ENCODE results near the gene LRRTM2.

Gene LRRTM2

DNA sequence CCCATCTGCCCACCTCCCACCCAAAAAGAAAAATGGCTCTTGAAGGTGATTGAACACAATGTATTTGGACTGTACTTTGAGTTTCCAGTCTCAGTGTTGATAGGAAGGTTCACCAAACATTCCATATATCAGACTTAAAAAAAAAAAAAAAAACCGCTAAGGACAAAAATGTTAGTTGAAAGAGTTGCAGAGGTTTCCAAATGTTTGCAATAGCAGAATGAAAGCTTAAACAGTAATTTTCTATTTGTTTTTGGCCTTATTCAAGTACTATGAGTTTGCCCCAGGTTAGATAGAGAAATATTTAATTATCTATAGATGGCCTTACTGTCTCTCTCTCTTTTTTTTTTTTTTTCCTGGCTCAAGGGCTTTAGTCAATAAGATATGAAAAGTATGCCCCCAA is 6.1 kb downstream of the LRRTM2 start:
- no peak overlapping the region for H3K4me2 ChIP-seq (ENCODE audit: insufficient read depth, low read length, poor library complexity, severe bottlenecking)
- no peak for DNase-seq (ENCODE audit: low spot score)
- peaks cover 0 to 6% of the 10 kb centered on the region in 2 donors for H3K9me3 ChIP-seq (replicated peaks in 1 of 2; ENCODE audit: control insufficient read depth in 2 of 2, insufficient read depth in 1 of 2, low read depth in 1 of 2, low read length in 2 of 2)
- H3K79me1 ChIP-seq (ENCODE audit: low read depth, low read length), result no peaks in the 10 kb centered on the region
- H3K14ac ChIP-seq (ENCODE audit: low read length), result no peak overlapping the region
- H2BK5ac ChIP-seq (ENCODE audit: low read length), result no peak overlapping the region
- no peak overlapping the region for H2BK12ac ChIP-seq (ENCODE audit: low read length)
- H3K9ac ChIP-seq (ENCODE audit: low read depth, low read length, poor library complexity), result no peak overlapping the region
- no peak overlapping the region for H3K27ac ChIP-seq (replicated peaks; ENCODE audit: low read length)
- H2AK5ac ChIP-seq (ENCODE audit: low read depth, low read length), result no peak overlapping the region
- H4K91ac ChIP-seq (ENCODE audit: low read depth, low read length, poor library complexity), result no peak overlapping the region
- peaks cover 0 to 19% of the 10 kb centered on the region in 2 donors for H3K36me3 ChIP-seq (replicated peaks in 1 of 2; ENCODE audit: control insufficient read depth in 2 of 2, insufficient read depth in 2 of 2, low read length in 2 of 2)
- no peak overlapping the region for H3K4me3 ChIP-seq (ENCODE audit: low read length in 2 of 2)
- no peak overlapping the region for H2AFZ ChIP-seq (ENCODE audit: low read length)
- no peak overlapping the region for H2BK120ac ChIP-seq (ENCODE audit: low read depth, low read length)
- H3K4me1 ChIP-seq (ENCODE audit: control insufficient read depth in 2 of 2, insufficient read depth in 1 of 2, low read depth in 1 of 2, low read length in 2 of 2), result peaks cover 4 to 38% of the 10 kb centered on the region in 2 donors
- H4K8ac ChIP-seq (ENCODE audit: low read depth, low read length), result no peak overlapping the region
- no peak overlapping the region for H2BK15ac ChIP-seq (ENCODE audit: low read length)
- H3K4ac ChIP-seq (ENCODE audit: low read length), result no peak overlapping the region
- H3K18ac ChIP-seq (ENCODE audit: low read length), result no peak overlapping the region
- H3K27me3 ChIP-seq (ENCODE audit: control insufficient read depth in 3 of 3, insufficient read depth in 3 of 3, low read depth in 1 of 3, low read length in 3 of 3), result no peaks in the 10 kb centered on the region
- H3K23ac ChIP-seq (ENCODE audit: low read depth, low read length, poor library complexity), result no peak overlapping the region
- no CpG with 5 or more reads among the region's 1 CpG for WGBS, 2 donors (ENCODE audit: extremely low coverage in 2 of 2, insufficient read length in 2 of 2, insufficient replicate concordance in 1 of 2)

DNA sequence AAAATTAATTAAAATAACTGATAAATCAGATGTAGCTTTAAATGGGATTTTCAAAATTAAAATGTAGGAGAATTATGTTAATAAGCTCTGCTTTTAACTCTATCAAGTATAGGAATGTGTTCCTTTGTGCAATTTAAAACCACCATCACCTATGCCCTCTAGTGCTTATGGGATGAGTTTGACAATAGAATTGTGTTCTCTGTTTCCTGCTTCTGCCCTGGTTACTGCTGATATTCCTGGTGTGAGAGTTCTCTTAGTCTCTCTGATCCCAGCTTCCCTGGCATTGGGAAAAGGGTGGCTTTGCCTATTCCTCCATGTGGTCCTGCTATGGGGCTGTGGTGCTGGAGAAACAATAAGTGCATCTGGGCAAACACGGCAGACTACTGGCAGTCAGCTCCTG is 8.1 kb downstream of the LRRTM2 start:
- no peak overlapping the region for H3K18ac ChIP-seq (ENCODE audit: low read length)

DNA sequence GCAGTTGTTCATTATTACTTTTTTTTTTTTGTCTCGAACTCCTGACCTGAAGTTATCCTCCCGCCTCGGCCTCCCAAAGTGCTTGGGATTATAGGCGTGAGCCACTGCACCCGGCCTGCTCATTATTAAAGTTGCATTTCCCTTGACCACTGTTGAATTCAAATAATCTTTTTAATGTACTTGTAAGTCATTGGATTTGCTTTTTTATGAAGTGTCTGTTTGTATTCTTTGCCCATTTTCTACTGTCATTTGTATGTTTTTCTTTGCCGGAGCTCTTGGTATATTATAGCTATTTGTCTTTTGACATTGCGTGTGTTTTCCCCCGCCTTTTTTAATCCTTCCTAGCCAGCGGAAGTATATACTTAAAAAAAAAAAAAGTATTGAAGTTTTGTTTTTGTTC is 22.0 kb downstream of the LRRTM2 start:
- Histone ChIP-seq H3K23ac (ENCODE audit: low read depth, low read length, poor library complexity) (no peak overlapping the region), H3K36me3 (replicated peaks in 1 of 2; ENCODE audit: control insufficient read depth in 2 of 2, insufficient read depth in 2 of 2, low read length in 2 of 2) (peaks cover 0 to 2% of the 10 kb centered on the region in 2 donors), H2AK5ac (ENCODE audit: low read depth, low read length) (no peak overlapping the region), H4K8ac (ENCODE audit: low read depth, low read length) (no peak overlapping the region), H3K4me3 (ENCODE audit: low read length in 2 of 2) (no peak overlapping the region), H2BK15ac (ENCODE audit: low read length) (no peak overlapping the region), H3K4me1 (ENCODE audit: control insufficient read depth in 2 of 2, insufficient read depth in 1 of 2, low read depth in 1 of 2, low read length in 2 of 2) (no peaks in the 10 kb centered on the region), H2BK120ac (ENCODE audit: low read depth, low read length) (no peak overlapping the region), H3K79me1 (ENCODE audit: low read depth, low read length) (no peaks in the 10 kb centered on the region), H3K27ac (replicated peaks; ENCODE audit: low read length) (no peak overlapping the region), H3K9ac (ENCODE audit: low read depth, low read length, poor library complexity) (no peak overlapping the region), H3K14ac (ENCODE audit: low read length) (no peak overlapping the region), H2BK5ac (ENCODE audit: low read length) (no peak overlapping the region), H2BK12ac (ENCODE audit: low read length) (no peak overlapping the region), H3K4me2 (ENCODE audit: insufficient read depth, low read length, poor library complexity, severe bottlenecking) (no peak overlapping the region), H2AFZ (ENCODE audit: low read length) (no peak overlapping the region), H3K4ac (ENCODE audit: low read length) (no peak overlapping the region), H3K27me3 (ENCODE audit: control insufficient read depth in 3 of 3, insufficient read depth in 3 of 3, low read depth in 1 of 3, low read length in 3 of 3) (no peaks in the 10 kb centered on the region), H3K9me3 (replicated peaks in 1 of 2; ENCODE audit: control insufficient read depth in 2 of 2, insufficient read depth in 1 of 2, low read depth in 1 of 2, low read length in 2 of 2) (no peaks in the 10 kb centered on the region), H3K18ac (ENCODE audit: low read length) (no peak overlapping the region), H4K91ac (ENCODE audit: low read depth, low read length, poor library complexity) (no peak overlapping the region)
- no CpG with 5 or more reads among the region's 9 CpGs for WGBS, 2 donors (ENCODE audit: extremely low coverage in 2 of 2, insufficient read length in 2 of 2, insufficient replicate concordance in 1 of 2)
- DNase-seq (ENCODE audit: low spot score), result no peak

More for the DNA sequence above, 8.1 kb downstream of the LRRTM2 start:
- H3K4ac ChIP-seq (ENCODE audit: low read length), result no peak overlapping the region
- no peak overlapping the region for H4K8ac ChIP-seq (ENCODE audit: low read depth, low read length)
- H3K36me3 ChIP-seq (replicated peaks in 1 of 2; ENCODE audit: control insufficient read depth in 2 of 2, insufficient read depth in 2 of 2, low read length in 2 of 2), result peaks cover 0 to 35% of the 10 kb centered on the region in 2 donors
- H3K27me3 ChIP-seq (ENCODE audit: control insufficient read depth in 3 of 3, insufficient read depth in 3 of 3, low read depth in 1 of 3, low read length in 3 of 3), result no peaks in the 10 kb centered on the region
- no peak overlapping the region for H3K4me3 ChIP-seq (ENCODE audit: low read length in 2 of 2)
- no peak overlapping the region for H2BK120ac ChIP-seq (ENCODE audit: low read depth, low read length)
- H2AFZ ChIP-seq (ENCODE audit: low read length), result no peak overlapping the region
- peaks cover 4 to 26% of the 10 kb centered on the region in 2 donors for H3K4me1 ChIP-seq (ENCODE audit: control insufficient read depth in 2 of 2, insufficient read depth in 1 of 2, low read depth in 1 of 2, low read length in 2 of 2)
- H2BK12ac ChIP-seq (ENCODE audit: low read length), result no peak overlapping the region
- WGBS, 2 donors (ENCODE audit: extremely low coverage in 2 of 2, insufficient read length in 2 of 2, insufficient replicate concordance in 1 of 2), result no CpG with 5 or more reads among the region's 1 CpG
- H2BK5ac ChIP-seq (ENCODE audit: low read length), result no peak overlapping the region
- no peak overlapping the region for H2BK15ac ChIP-seq (ENCODE audit: low read length)
- no peak overlapping the region for H4K91ac ChIP-seq (ENCODE audit: low read depth, low read length, poor library complexity)
- H3K9me3 ChIP-seq (replicated peaks in 1 of 2; ENCODE audit: control insufficient read depth in 2 of 2, insufficient read depth in 1 of 2, low read depth in 1 of 2, low read length in 2 of 2), result peaks cover 0 to 20% of the 10 kb centered on the region in 2 donors
- H3K27ac ChIP-seq (replicated peaks; ENCODE audit: low read length), result no peak overlapping the region
- no peak for DNase-seq (ENCODE audit: low spot score)
- H3K4me2 ChIP-seq (ENCODE audit: insufficient read depth, low read length, poor library complexity, severe bottlenecking), result no peak overlapping the region
- no peak overlapping the region for H3K14ac ChIP-seq (ENCODE audit: low read length)
- H3K9ac ChIP-seq (ENCODE audit: low read depth, low read length, poor library complexity), result no peak overlapping the region
- H2AK5ac ChIP-seq (ENCODE audit: low read depth, low read length), result no peak overlapping the region
- no peaks in the 10 kb centered on the region for H3K79me1 ChIP-seq (ENCODE audit: low read depth, low read length)
- H3K23ac ChIP-seq (ENCODE audit: low read depth, low read length, poor library complexity), result no peak overlapping the region

DNA sequence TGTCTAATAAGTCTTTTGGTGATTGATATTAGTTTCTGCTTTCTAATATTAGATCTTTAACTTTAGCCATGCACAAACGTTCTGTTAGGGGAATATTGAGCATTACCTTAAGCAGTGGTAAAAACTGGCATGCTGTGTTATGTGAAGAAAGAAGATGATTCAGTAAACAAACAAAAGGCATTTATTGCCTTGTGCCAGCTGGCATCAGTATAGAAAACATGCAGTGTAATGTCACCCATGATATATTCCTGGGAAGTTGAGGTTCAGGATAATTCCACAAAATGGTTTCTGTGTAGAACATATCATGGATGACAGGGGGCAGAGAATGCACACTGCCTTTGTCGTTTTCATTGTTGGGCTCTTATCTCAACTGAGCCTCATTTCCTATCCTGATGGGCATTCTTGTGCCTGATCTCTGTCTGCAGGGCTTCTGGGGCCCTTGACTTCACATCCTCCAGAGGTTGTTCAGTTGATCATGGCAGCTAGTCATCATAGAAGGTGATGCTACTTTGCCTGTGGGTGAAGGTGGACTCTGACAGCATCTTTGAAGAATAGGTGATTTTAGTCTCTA is 24.2 kb downstream of the LRRTM2 start:
- Histone ChIP-seq H3K4ac (ENCODE audit: low read length) (no peak overlapping the region), H3K4me2 (ENCODE audit: insufficient read depth, low read length, poor library complexity, severe bottlenecking) (no peak overlapping the region), H3K36me3 (replicated peaks in 1 of 2; ENCODE audit: control insufficient read depth in 2 of 2, insufficient read depth in 2 of 2, low read length in 2 of 2) (peaks cover 0 to 2% of the 10 kb centered on the region in 2 donors), H2AFZ (ENCODE audit: low read length) (no peak overlapping the region), H4K8ac (ENCODE audit: low read depth, low read length) (no peak overlapping the region), H3K27ac (replicated peaks; ENCODE audit: low read length) (no peak overlapping the region), H3K27me3 (ENCODE audit: control insufficient read depth in 3 of 3, insufficient read depth in 3 of 3, low read depth in 1 of 3, low read length in 3 of 3) (no peaks in the 10 kb centered on the region), H3K14ac (ENCODE audit: low read length) (no peak overlapping the region), H2BK120ac (ENCODE audit: low read depth, low read length) (no peak overlapping the region), H2BK5ac (ENCODE audit: low read length) (no peak overlapping the region), H2BK12ac (ENCODE audit: low read length) (no peak overlapping the region), H3K4me1 (ENCODE audit: control insufficient read depth in 2 of 2, insufficient read depth in 1 of 2, low read depth in 1 of 2, low read length in 2 of 2) (no peaks in the 10 kb centered on the region), H2AK5ac (ENCODE audit: low read depth, low read length) (no peak overlapping the region), H2BK15ac (ENCODE audit: low read length) (no peak overlapping the region), H3K9ac (ENCODE audit: low read depth, low read length, poor library complexity) (no peak overlapping the region), H3K18ac (ENCODE audit: low read length) (no peak overlapping the region), H3K4me3 (ENCODE audit: low read length in 2 of 2) (no peak overlapping the region), H4K91ac (ENCODE audit: low read depth, low read length, poor library complexity) (no peak overlapping the region), H3K23ac (ENCODE audit: low read depth, low read length, poor library complexity) (no peak overlapping the region), H3K79me1 (ENCODE audit: low read depth, low read length) (no peaks in the 10 kb centered on the region), H3K9me3 (replicated peaks in 1 of 2; ENCODE audit: control insufficient read depth in 2 of 2, insufficient read depth in 1 of 2, low read depth in 1 of 2, low read length in 2 of 2) (no peaks in the 10 kb centered on the region)
- no CpG with 5 or more reads among the region's 2 CpGs for WGBS, 2 donors (ENCODE audit: extremely low coverage in 2 of 2, insufficient read length in 2 of 2, insufficient replicate concordance in 1 of 2)
- DNase-seq (ENCODE audit: low spot score), result no peak

Measured in neuronal stem cell (in vitro differentiated cells).